ENCODE data around the gene ADSS2.
"Not testable (repeated sequence)": the region's sequence is repeated elsewhere in the genome, so short reads cannot be mapped to it uniquely, and the experiment has no call there.

ADSS2 gene

GRCh38 chr1:244451539-244451950 lies at the start of gene ADSS2:
Gene ADSS2 (minus strand): TSS chr1:244451909. CDS start chr1:244451817, 92 bp downstream.
- no peak for DNase-seq

GRCh38 chr1:244500515-244500914 lies 48.8 kb upstream of the ADSS2 start:
- not testable (repeated sequence) for DNase-seq

GRCh38 chr1:244499484-244499883 lies 47.8 kb upstream of the ADSS2 start:
- not testable (repeated sequence) for DNase-seq

GRCh38 chr1:244497805-244498204 lies 46.1 kb upstream of the ADSS2 start:
- no peak for DNase-seq

GRCh38 chr1:244496186-244496585 lies 44.5 kb upstream of the ADSS2 start:
- no peak for DNase-seq

- DNase-seq: no peak
These were observed 42.9 kb upstream of the ADSS2 start for GRCh38 chr1:244494653-244495052.

- not testable (repeated sequence) for DNase-seq
These were observed 33.3 kb upstream of the ADSS2 start for GRCh38 chr1:244484971-244485370.

- no peak for DNase-seq
These were observed 21.4 kb upstream of the ADSS2 start for GRCh38 chr1:244473059-244473605.

- DNase-seq: no peak
These were observed 15.0 kb upstream of the ADSS2 start for GRCh38 chr1:244466724-244467123.

GRCh38 chr1:244461245-244462071 lies 9.7 kb upstream of the ADSS2 start, which contains the start of gene CATSPERE:
Gene CATSPERE (plus strand): TSS chr1:244461273. CDS start chr1:244461430, 157 bp downstream.
- peak; percentile 90 for DNase-seq

- no peak for DNase-seq
These were observed 8.5 kb upstream of the ADSS2 start for GRCh38 chr1:244460197-244460596.

GRCh38 chr1:244458781-244459180 lies 7.1 kb upstream of the ADSS2 start:
- no peak for DNase-seq

- no peak for DNase-seq
These were observed 4.9 kb upstream of the ADSS2 start for GRCh38 chr1:244456586-244456985.

- DNase-seq: no peak
These were observed 2.7 kb upstream of the ADSS2 start for GRCh38 chr1:244454412-244454811.

- peak; percentile 100 for DNase-seq
These were observed 464 bp upstream of the ADSS2 start for GRCh38 chr1:244451951-244452795.

GRCh38 chr1:244450597-244451538 lies 841 bp downstream of the ADSS2 start:
- DNase-seq: no peak

- no peak for DNase-seq
These were observed 1.7 kb downstream of the ADSS2 start for GRCh38 chr1:244449936-244450508.

- no peak for DNase-seq
These were observed 3.3 kb downstream of the ADSS2 start for GRCh38 chr1:244448279-244449036.

GRCh38 chr1:244447552-244447951 lies 4.2 kb downstream of the ADSS2 start:
- DNase-seq: no peak

- no peak for DNase-seq
These were observed 4.7 kb downstream of the ADSS2 start for GRCh38 chr1:244447024-244447423.
